HG03520 (cell line): ENCODE results near the gene TPRN.

ENCODE experiments used
- ATAC-seq: cut with Tn5 transposase; IDR thresholded peaks from one replicate; pipeline ENCODE4 v1.9.1; 2021; ENCODE audit warnings: mild to moderate bottlenecking, moderate library complexity; ENCODE audit not compliant: unreplicated experiment

TPRN gene

DNA sequence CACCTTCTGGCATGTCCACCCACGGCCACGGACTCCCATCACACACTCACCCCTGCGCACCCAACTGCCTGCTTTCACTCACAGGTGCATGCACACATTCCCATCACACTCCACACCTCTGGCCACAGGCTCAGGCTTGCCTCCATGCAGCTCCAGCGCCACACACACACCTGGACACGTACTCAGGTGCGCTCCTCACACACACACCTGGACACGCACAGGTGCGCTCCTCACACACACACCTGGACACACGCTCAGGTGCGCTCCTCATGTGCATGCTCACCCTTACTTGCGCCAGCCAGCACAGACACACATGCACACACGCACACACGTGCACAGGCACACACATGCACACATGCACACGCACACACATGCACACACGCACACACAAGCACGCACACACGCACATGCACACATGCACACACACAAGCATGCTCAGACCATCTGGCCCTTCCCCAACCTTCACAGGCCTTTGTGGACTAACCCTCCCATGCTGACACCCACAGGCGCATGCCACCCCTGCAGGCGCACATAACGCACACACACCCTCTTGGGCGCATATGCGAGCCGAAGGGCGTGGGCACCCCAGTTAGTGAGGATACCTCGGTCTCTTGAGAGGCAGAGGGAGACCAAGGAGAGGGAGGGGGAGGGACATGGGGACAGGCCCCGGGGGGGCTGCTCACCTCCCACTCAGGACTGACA, 53.3 kb downstream of the TPRN start:
- no peak for ATAC-seq

DNA sequence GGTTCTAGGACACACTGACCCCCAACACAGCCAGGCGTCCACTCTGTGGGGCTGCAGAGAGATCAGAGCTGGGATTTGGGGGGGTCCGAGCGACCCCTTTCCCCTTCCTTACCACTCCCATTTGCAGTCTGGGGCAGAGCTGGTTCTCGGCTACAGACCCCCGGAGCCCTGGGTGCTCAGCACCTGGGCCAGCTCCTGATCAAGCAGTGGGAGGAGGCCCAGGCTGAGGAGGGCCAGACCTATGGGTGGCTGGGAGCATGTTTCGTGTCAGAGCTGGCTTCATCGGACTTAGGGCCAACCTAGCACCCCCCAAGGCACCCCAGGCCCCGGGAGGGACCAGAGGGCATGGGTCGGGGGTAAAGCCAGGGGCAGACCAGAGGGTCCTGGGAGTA, 54.0 kb downstream of the TPRN start:
- ATAC-seq, result no peak

DNA sequence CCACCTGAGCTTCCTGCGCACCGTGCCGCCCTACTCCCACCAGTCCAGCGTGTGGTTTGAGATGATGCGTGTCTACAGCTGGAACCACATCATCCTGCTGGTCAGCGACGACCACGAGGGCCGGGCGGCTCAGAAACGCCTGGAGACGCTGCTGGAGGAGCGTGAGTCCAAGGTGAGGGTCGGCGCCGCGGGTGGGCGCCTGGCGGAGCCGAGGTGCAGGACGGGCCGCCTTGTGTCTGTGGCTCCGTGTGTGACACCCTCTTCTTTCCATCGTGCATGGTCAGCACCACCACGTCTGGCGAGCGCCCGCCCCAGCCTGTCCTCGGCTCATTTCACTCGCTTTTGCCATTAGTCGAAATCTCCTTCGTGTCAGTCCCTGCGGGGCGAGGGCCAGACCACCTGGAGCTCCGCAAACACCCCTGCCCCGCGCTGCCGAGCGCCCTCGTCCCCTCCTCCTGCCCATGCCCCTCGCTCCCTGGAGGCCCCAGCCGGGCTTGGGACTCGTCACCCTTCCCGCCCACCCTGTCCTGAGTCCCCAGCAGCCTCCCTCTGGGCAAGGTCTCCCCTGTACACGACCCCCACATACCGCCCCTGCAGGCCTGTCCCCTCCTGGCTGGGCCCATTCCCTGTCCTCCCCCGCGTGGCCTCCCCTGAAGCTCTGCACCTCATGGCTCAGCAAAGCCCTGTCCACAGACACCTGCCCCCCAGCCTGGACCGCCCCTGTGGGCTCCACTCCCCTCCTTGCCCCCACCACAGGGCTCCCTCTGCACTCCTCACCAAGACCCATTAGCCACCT, 54.6 kb downstream of the TPRN start:
- no peak for ATAC-seq

DNA sequence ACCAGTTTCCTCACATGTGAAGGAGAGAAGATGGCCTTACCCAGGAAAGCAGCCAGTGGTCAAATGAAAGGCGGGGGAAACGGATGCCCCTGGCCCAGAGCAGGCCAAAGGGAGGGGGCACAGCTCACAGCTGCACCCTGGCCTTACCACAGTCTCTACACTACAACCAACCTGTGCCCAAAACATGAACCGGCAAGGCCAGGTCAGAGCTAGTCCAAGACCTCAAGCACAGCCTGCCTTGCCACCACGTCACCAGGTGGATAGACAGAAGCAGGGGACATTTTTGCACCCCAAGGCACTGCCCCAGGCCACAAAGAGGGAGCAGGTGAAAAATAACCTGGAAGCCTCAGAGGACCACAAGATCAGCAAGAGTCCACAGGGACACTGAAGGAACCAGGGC, 57.1 kb downstream of the TPRN start:
- ATAC-seq, result no peak

DNA sequence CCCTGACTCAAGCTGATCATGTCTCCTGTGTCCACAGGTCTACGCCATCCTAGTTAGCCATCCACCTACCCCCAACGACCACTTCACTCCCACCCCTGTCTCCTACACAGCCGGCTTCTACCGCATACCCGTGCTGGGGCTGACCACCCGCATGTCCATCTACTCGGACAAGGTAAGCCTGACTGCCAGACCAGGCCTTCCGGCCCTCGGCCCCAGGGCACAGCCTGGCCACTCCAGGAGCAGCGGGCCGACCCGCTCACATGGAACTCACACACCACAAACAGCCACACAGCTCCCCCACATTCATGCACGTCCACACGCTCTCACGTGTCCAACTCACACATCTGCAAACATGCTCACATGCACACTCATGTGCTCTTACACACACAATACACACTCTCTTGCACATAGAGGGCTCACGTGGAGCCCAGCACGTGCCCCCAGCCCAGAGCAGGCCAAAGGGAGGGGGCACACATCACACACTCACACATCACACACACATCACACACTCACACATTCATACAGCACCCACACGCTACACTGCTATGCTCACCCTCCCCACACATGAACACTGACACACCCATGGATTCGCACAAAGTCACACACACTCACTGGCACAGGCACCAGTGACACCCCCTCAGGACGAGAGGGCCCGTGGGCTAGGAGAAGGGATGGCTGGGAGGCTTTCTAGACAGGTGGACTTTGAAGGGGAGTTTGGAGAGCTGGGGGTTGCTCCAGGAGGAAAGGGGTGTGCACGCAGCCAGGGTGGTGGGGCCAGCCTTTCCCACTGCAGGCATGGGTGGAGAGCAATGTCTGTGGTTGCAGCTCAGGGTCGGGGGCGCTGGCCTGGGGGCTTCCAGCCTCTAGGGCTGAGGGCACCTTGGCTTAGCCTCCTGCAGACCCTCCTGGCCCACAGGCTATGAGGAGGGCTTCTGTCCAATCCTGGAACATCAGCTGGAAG, 58.3 kb downstream of the TPRN start:
- ATAC-seq, result no peak
